HG03378 (cell line): ENCODE data around the gene PIK3R6.
A peak's percentile ranks its signal among the peaks of the same experiment; 100 is the strongest.

ENCODE experiments used
- ATAC-seq: cut with Tn5 transposase; IDR thresholded peaks from one replicate; pipeline ENCODE4 v1.9.1; 2021; ENCODE audit warnings: mild to moderate bottlenecking, moderate library complexity; ENCODE audit not compliant: unreplicated experiment

The PIK3R6 gene

GRCh38 chr17:8875957-8876356, 8.5 kb upstream of the PIK3R6 start:
- no peak for ATAC-seq

- ATAC-seq = no peak
Observed at GRCh38 chr17:8875436-8875835, 8.0 kb upstream of the PIK3R6 start.

- ATAC-seq = no peak
Observed at GRCh38 chr17:8873801-8874715, 6.6 kb upstream of the PIK3R6 start.

- ATAC-seq = no peak
Observed at GRCh38 chr17:8872705-8873435, 5.4 kb upstream of the PIK3R6 start.

GRCh38 chr17:8872036-8872704, 4.7 kb upstream of the PIK3R6 start:
- no peak for ATAC-seq

- no peak for ATAC-seq
Observed at GRCh38 chr17:8871081-8871581, 3.7 kb upstream of the PIK3R6 start.

GRCh38 chr17:8870406-8871040, 3.0 kb upstream of the PIK3R6 start:
- ATAC-seq = no peak

GRCh38 chr17:8869114-8869815, 1.8 kb upstream of the PIK3R6 start:
- no peak for ATAC-seq

- ATAC-seq = no peak
Observed at GRCh38 chr17:8868529-8868951, 1.1 kb upstream of the PIK3R6 start.

- no peak for ATAC-seq
Observed at GRCh38 chr17:8868092-8868491, 618 bp upstream of the PIK3R6 start.

- no peak for ATAC-seq
Observed at GRCh38 chr17:8865811-8866210, 1.7 kb downstream of the PIK3R6 start.

- no peak for ATAC-seq
Observed at GRCh38 chr17:8865385-8865784, 2.1 kb downstream of the PIK3R6 start.

- no peak for ATAC-seq
Observed at GRCh38 chr17:8862213-8863056, 5.0 kb downstream of the PIK3R6 start.

GRCh38 chr17:8861495-8862181, 5.8 kb downstream of the PIK3R6 start:
- ATAC-seq = no peak

GRCh38 chr17:8859804-8860430, 7.6 kb downstream of the PIK3R6 start:
- ATAC-seq = no peak

- no peak for ATAC-seq
Observed at GRCh38 chr17:8859027-8859803, 8.3 kb downstream of the PIK3R6 start.

GRCh38 chr17:8857919-8858318, 9.6 kb downstream of the PIK3R6 start:
- peak; percentile 45 for ATAC-seq
